Peyer's patch (tissue), 4 donors: ENCODE results near the gene RASSF8. TPM values are rescaled to one million over a fixed set of nuclear protein-coding genes. Genes with fewer than 3 reads are reported as not detected.
A peak's percentile ranks its signal among the peaks of the same experiment; 100 is the strongest.

Experiments used
- DNase-seq, 3 donors: peaks; one replicate each; pipeline ENCODE4 v3.0.0-alpha.2; 2017 to 2019
- H3K27ac ChIP-seq, 4 donors: fragments of 200-600 bp; sonication (generic); one replicate each; pipeline ENCODE4 v1.5.1; 2016 to 2019
- H3K27me3 ChIP-seq, 2 donors: fragments of 200-600 bp; sonication (generic); one replicate each; pipeline ENCODE4 v1.5.1; 2019
- H3K36me3 ChIP-seq, 3 donors: fragments of 200-600 bp; sonication (generic); one replicate each; pipeline ENCODE4 v1.5.1; 2016 to 2019
- H3K4me1 ChIP-seq, 4 donors: fragments of 200-600 bp; sonication (generic); one replicate each; pipeline ENCODE4 v1.5.1; 2016 to 2019
- H3K4me3 ChIP-seq, 4 donors: fragments of 200-600 bp; sonication (generic); 1 replicate in 3 of 4; 2 replicates in 1 of 4; pipeline ENCODE4 v1.5.1; 2016 to 2019; ENCODE audit warnings: mild to moderate bottlenecking in 1 of 4
- H3K9me3 ChIP-seq, 4 donors: fragments of 200-600 bp; sonication (generic); one replicate each; pipeline ENCODE4 v1.5.1; 2016 to 2019; ENCODE audit warnings: mild to moderate bottlenecking in 1 of 4
- CTCF ChIP-seq, 6 experiments: fragments of 450-650 bp in 4 of 6; fragments of 200-600 bp in 2 of 6; sonication (generic) in 1 of 6; IDR thresholded peaks; one replicate each; pipeline ENCODE4 v1.5.1; 2017 to 2019; ENCODE audit warnings: antibody characterized with exemption in 6 of 6, mild to moderate bottlenecking in 3 of 6, moderate library complexity in 1 of 6
- POLR2A ChIP-seq, 2 donors: fragments of 450-650 bp; IDR thresholded peaks; one replicate each; pipeline ENCODE4 v1.5.1; 2017; ENCODE audit warnings: antibody characterized with exemption in 2 of 2, mild to moderate bottlenecking in 2 of 2, moderate library complexity in 2 of 2
- total RNA-seq, 4 donors: library from RNA; depleted of rRNA; stranded (reverse); fragments of >200 nt; gene quantifications; one replicate each; pipeline ENCODE4 v1.1.0, GENCODE V29; 2016

Gene RASSF8
- total RNA-seq, 4 donors from 2014 or later, result 1.2 to 56.9 (median 12.0) TPM

- TF ChIP-seq CTCF (IDR thresholded peaks at IDR 0.05) (no peak), POLR2A (IDR thresholded peaks at IDR 0.05) (no peak)
- DNase-seq, result no peak
- H3K27ac ChIP-seq, result no peak overlapping the region
- no peaks in the 10 kb centered on the region for H3K4me1 ChIP-seq
- no peak overlapping the region for H3K4me3 ChIP-seq
- no peaks in the 10 kb centered on the region for H3K36me3 ChIP-seq
- no peaks in the 10 kb centered on the region for H3K27me3 ChIP-seq
- H3K9me3 ChIP-seq, result no peaks in the 10 kb centered on the region
Observed at GRCh38 chr12:26000898-26001297, 42.4 kb downstream of the RASSF8 start.

- TF ChIP-seq CTCF (IDR thresholded peaks at IDR 0.05) (no peak), POLR2A (IDR thresholded peaks at IDR 0.05) (no peak)
- DNase-seq, result no peak
Observed at GRCh38 chr12:26001530-26001929, 43.0 kb downstream of the RASSF8 start.

GRCh38 chr12:26003065-26003464 is 44.6 kb downstream of the RASSF8 start:
- no peak for DNase-seq
- Histone ChIP-seq H3K27me3 (no peaks in the 10 kb centered on the region), H3K36me3 (no peaks in the 10 kb centered on the region), H3K9me3 (no peaks in the 10 kb centered on the region), H3K4me1 (no peaks in the 10 kb centered on the region), H3K27ac (no peak overlapping the region), H3K4me3 (no peak overlapping the region)
- no peak for TF ChIP-seq POLR2A (IDR thresholded peaks at IDR 0.05)
- TF ChIP-seq CTCF (IDR thresholded peaks at IDR 0.05), result no peak

More at GRCh38 chr12:26001530-26001929, 43.0 kb downstream of the RASSF8 start:
- Histone ChIP-seq H3K36me3 (no peaks in the 10 kb centered on the region), H3K27ac (no peak overlapping the region), H3K9me3 (no peaks in the 10 kb centered on the region), H3K4me1 (no peaks in the 10 kb centered on the region), H3K4me3 (no peak overlapping the region), H3K27me3 (no peaks in the 10 kb centered on the region)

- no peak overlapping the region for H3K27ac ChIP-seq
Observed at GRCh38 chr12:26007566-26007965, 49.1 kb downstream of the RASSF8 start.

GRCh38 chr12:26009593-26009992 is 51.1 kb downstream of the RASSF8 start:
- H3K9me3 ChIP-seq, result no peaks in the 10 kb centered on the region
- no peaks in the 10 kb centered on the region for H3K36me3 ChIP-seq
- peaks cover 0 to 9% (median 0%) of the 10 kb centered on the region in 4 donors for H3K4me1 ChIP-seq
- no peaks in the 10 kb centered on the region for H3K27me3 ChIP-seq
- DNase-seq, result no peak
- H3K27ac ChIP-seq, result no peak overlapping the region
- no peak for TF ChIP-seq POLR2A (IDR thresholded peaks at IDR 0.05)
- no peak for TF ChIP-seq CTCF (IDR thresholded peaks at IDR 0.05)
- no peak overlapping the region for H3K4me3 ChIP-seq

More at GRCh38 chr12:26007566-26007965, 49.1 kb downstream of the RASSF8 start:
- H3K9me3 ChIP-seq, result no peaks in the 10 kb centered on the region
- H3K4me1 ChIP-seq, result peaks cover 0 to 9% (median 0%) of the 10 kb centered on the region in 4 donors
- no peaks in the 10 kb centered on the region for H3K36me3 ChIP-seq
- no peak for DNase-seq
- no peaks in the 10 kb centered on the region for H3K27me3 ChIP-seq
- TF ChIP-seq POLR2A (IDR thresholded peaks at IDR 0.05), result no peak
- no peak for TF ChIP-seq CTCF (IDR thresholded peaks at IDR 0.05)
- no peak overlapping the region for H3K4me3 ChIP-seq

GRCh38 chr12:26010293-26010821 is 51.9 kb downstream of the RASSF8 start:
- no peaks in the 10 kb centered on the region for H3K27me3 ChIP-seq
- TF ChIP-seq CTCF (IDR thresholded peaks at IDR 0.05) (no peak), POLR2A (IDR thresholded peaks at IDR 0.05) (no peak)
- H3K36me3 ChIP-seq, result no peaks in the 10 kb centered on the region
- no peak for DNase-seq
- no peak overlapping the region for H3K4me3 ChIP-seq
- peaks cover 0 to 9% (median 0%) of the 10 kb centered on the region in 4 donors for H3K4me1 ChIP-seq
- no peaks in the 10 kb centered on the region for H3K9me3 ChIP-seq
- peak overlapping the region in 3 of 4 donors; percentile 15 to 79 (median 35) for H3K27ac ChIP-seq
